GM19193 (cell line): ENCODE results near the gene PDK3.
A peak's percentile ranks its signal among the peaks of the same experiment; 100 is the strongest.

Experiments
- POLR2A ChIP-seq: IDR thresholded peaks from 4 replicates; pipeline ENCODE4 v1.6.1; 2011; ENCODE audit not compliant: insufficient read depth, insufficient read length; ENCODE audit errors: extremely low read depth

Gene PDK3

GRCh38 chrX:24464836-24465531 lies at the start of gene PDK3:
PDK3 (plus strand) TSS chrX:24465286; CDS start chrX:24465456, 170 bp downstream.
- peak; percentile 68 for TF ChIP-seq POLR2A

GRCh38 chrX:24415921-24416320 lies 49.2 kb upstream of the PDK3 start:
- no peak for TF ChIP-seq POLR2A

GRCh38 chrX:24423960-24424359 lies 41.1 kb upstream of the PDK3 start:
- TF ChIP-seq POLR2A: no peak

- no peak for TF ChIP-seq POLR2A
Observed at GRCh38 chrX:24424948-24425347, 40.1 kb upstream of the PDK3 start.

GRCh38 chrX:24425806-24426205 lies 39.3 kb upstream of the PDK3 start:
- TF ChIP-seq POLR2A: no peak

- no peak for TF ChIP-seq POLR2A
Observed at GRCh38 chrX:24426340-24426913, 38.7 kb upstream of the PDK3 start.

GRCh38 chrX:24426921-24427746 lies 38.0 kb upstream of the PDK3 start:
- no peak for TF ChIP-seq POLR2A

- no peak for TF ChIP-seq POLR2A
Observed at GRCh38 chrX:24427747-24428019, 37.4 kb upstream of the PDK3 start.

GRCh38 chrX:24428516-24428915 lies 36.6 kb upstream of the PDK3 start:
- no peak for TF ChIP-seq POLR2A

GRCh38 chrX:24435060-24435459 lies 30.0 kb upstream of the PDK3 start:
- no peak for TF ChIP-seq POLR2A

GRCh38 chrX:24443918-24444317 lies 21.2 kb upstream of the PDK3 start:
- no peak for TF ChIP-seq POLR2A

GRCh38 chrX:24444645-24445044 lies 20.4 kb upstream of the PDK3 start:
- no peak for TF ChIP-seq POLR2A

- no peak for TF ChIP-seq POLR2A
Observed at GRCh38 chrX:24448762-24449250, 16.3 kb upstream of the PDK3 start.

GRCh38 chrX:24463077-24463476 lies 2.0 kb upstream of the PDK3 start:
- no peak for TF ChIP-seq POLR2A

GRCh38 chrX:24464498-24464835 lies 619 bp upstream of the PDK3 start:
- TF ChIP-seq POLR2A: no peak

- no peak for TF ChIP-seq POLR2A
Observed at GRCh38 chrX:24465532-24465865, 413 bp downstream of the PDK3 start.
